ENCODE results near the gene CBLB.

- TF ChIP-seq CTCF (IDR thresholded peaks at IDR 0.05) = no peak
- TF ChIP-seq POLR2A (IDR thresholded peaks at IDR 0.05) = no peak
Observed at GRCh38 chr3:105656651-105657504, 211.9 kb downstream of the CBLB start.

Measured in ovary (tissue), 3 donors.